Prostate gland (tissue), 2 donors: Measurements from ENCODE around the gene FAM81A.

Source experiments
- CTCF ChIP-seq, 4 experiments: fragments of 200-600 bp in 2 of 4; fragments of 450-650 bp in 2 of 4; sonication (generic) in 2 of 4; IDR thresholded peaks; 1 replicate in 3 of 4; 2 replicates in 1 of 4; pipeline ENCODE4 v1.5.1; 2016 to 2019; ENCODE audit warnings: antibody characterized with exemption in 4 of 4, mild to moderate bottlenecking in 2 of 4, moderate library complexity in 2 of 4
- POLR2A ChIP-seq: fragments of 450-650 bp; IDR thresholded peaks from one replicate; pipeline ENCODE4 v1.6.1; 2016; ENCODE audit warnings: antibody characterized with exemption, mild to moderate bottlenecking
- POLR2AphosphoS5 ChIP-seq: sonication (generic); formaldehyde crosslinking; IDR thresholded peaks from one replicate; pipeline ENCODE4 v1.6.1; 2017; ENCODE audit warnings: antibody characterized with exemption

GRCh38 chr15:59392299-59392698, 45.7 kb upstream of the FAM81A start:
- TF ChIP-seq CTCF (IDR thresholded peaks at IDR 0.05) (no peak), POLR2A (no peak), POLR2AphosphoS5 (no peak)
